ENCODE data around the gene CPSF3.

- TF ChIP-seq POLR2A (IDR thresholded peaks at IDR 0.05) (no peak), CTCF (IDR thresholded peaks at IDR 0.05) (no peak)
These were observed 45.9 kb upstream of the CPSF3 start for GRCh38 chr2:9377461-9378097.
